Keratinocyte (primary cell): ENCODE measurements around the gene OR14J1.

Experiments used
- EZH2 ChIP-seq: IDR thresholded peaks from one replicate; pipeline ENCODE4 v1.6.1; 2012; ENCODE audit warnings: inconsistent platforms, mild to moderate bottlenecking, low read length, moderate library complexity
- TF ChIP-seq, protein P1 (sequence below), 3 experiments: IDR thresholded peaks in 1 of 3; conservative IDR thresholded peaks in 1 of 3; optimal IDR thresholded peaks in 1 of 3; 2 replicates in 2 of 3; 3 replicates in 1 of 3; pipeline versions ENCODE3 to v1.5.1; 2011; ENCODE audit warnings: low read length in 3 of 3, mild to moderate bottlenecking in 3 of 3, moderate library complexity in 2 of 3, control low read depth in 1 of 3, inconsistent platforms in 1 of 3; ENCODE audit not compliant: insufficient read depth in 2 of 3; ENCODE audit errors: extremely low read depth in 1 of 3

- TF ChIP-seq, protein P1, sequence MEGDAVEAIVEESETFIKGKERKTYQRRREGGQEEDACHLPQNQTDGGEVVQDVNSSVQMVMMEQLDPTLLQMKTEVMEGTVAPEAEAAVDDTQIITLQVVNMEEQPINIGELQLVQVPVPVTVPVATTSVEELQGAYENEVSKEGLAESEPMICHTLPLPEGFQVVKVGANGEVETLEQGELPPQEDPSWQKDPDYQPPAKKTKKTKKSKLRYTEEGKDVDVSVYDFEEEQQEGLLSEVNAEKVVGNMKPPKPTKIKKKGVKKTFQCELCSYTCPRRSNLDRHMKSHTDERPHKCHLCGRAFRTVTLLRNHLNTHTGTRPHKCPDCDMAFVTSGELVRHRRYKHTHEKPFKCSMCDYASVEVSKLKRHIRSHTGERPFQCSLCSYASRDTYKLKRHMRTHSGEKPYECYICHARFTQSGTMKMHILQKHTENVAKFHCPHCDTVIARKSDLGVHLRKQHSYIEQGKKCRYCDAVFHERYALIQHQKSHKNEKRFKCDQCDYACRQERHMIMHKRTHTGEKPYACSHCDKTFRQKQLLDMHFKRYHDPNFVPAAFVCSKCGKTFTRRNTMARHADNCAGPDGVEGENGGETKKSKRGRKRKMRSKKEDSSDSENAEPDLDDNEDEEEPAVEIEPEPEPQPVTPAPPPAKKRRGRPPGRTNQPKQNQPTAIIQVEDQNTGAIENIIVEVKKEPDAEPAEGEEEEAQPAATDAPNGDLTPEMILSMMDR (optimal IDR thresholded peaks at IDR 0.05 in 1 of 3, IDR thresholded peaks at IDR 0.05 in 1 of 3, conservative IDR thresholded peaks at IDR 0.05 in 1 of 3; ENCODE audit: extremely low read depth in 1 of 3, insufficient read depth in 2 of 3, low read length in 3 of 3): no peak
- no peak for TF ChIP-seq EZH2
Measured at GRCh38 chr6:29294499-29294914, 7.0 kb upstream of the OR14J1 start.
